Activated CD4-positive, alpha-beta T cell treated with anti-CD3 and anti-CD28 coated beads, Interleukin-2, Interleukin-6, amounts not matched to agents 100 ng/mL and 50 ng/mL, durations not matched to agents 16 hours and 8 hours (primary cell): ENCODE data around the gene RPGR.

ENCODE experiments used
- DNase-seq: peaks from one replicate; pipeline ENCODE4 v3.0.0-alpha.2; 2020

Gene RPGR

DNA sequence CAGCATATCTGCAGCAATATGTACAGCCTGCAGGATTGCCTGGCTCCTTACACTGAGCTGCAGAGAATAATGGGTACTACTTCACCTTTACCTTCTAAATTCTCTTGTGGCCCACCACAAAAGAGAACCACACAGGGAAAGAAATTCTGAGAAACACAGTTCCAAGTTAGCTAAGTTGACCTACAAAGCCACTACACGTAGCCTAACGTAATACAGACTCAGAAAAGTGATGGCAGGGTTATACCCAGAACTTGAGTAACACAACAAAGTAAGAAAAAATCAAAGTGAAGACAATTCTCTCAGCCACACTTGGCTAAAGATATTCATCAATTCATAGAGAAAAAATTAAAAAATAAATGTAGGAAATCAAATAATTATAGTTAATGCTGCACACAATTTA, 80.3 kb downstream of the RPGR start:
- no peak for DNase-seq

DNA sequence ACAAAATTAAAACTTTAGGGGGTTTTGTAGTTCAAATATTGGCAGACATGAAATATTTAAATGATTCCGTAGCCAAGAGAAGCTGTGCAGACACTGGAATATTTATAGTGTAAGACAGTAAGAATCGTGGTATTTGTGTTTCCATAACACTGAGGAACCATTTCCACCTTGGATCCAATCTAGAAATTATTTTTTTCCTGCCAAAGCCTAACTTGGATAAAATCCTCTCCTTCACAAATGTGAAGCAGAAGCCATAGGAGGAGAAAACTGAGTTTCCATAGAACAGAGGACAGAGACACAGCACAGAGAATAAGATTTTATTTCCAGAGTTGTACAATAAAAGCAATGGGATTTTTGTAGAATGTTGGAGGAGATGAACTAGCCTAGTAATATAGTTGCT, 86.8 kb downstream of the RPGR start:
- no peak for DNase-seq

DNA sequence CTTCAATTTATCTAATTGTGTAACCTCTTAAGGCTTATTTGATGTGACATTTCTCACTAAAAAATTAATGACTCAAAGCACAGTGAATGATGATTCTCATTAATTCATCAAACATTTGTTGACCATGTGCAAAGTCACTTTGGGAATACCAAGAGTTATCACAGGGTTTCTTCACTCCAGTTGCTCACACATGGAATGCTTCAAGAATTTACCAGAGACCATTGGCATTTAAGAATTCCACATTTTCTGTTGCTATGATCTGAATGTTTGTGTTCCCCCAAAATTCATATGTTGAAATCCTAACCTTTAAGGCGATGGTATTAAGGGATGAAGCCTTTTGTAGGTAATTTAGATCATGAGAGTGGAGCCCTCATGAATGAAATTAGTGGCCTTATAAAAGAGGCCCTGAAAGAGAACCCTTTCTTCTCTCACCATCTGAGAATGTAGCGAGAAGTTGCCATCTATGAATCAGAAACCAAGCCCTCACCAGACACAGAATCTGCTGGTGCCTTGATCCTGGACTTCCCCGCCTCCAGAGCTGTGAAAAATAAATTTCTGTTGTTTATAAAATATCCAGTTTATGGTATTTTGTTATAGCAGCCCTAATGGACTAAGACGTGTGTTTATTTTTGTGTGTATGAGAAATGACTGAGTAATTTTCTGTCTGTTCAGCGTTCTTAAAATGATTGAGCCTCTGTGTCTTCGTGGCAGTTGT, 90.3 kb downstream of the RPGR start:
- no peak for DNase-seq

DNA sequence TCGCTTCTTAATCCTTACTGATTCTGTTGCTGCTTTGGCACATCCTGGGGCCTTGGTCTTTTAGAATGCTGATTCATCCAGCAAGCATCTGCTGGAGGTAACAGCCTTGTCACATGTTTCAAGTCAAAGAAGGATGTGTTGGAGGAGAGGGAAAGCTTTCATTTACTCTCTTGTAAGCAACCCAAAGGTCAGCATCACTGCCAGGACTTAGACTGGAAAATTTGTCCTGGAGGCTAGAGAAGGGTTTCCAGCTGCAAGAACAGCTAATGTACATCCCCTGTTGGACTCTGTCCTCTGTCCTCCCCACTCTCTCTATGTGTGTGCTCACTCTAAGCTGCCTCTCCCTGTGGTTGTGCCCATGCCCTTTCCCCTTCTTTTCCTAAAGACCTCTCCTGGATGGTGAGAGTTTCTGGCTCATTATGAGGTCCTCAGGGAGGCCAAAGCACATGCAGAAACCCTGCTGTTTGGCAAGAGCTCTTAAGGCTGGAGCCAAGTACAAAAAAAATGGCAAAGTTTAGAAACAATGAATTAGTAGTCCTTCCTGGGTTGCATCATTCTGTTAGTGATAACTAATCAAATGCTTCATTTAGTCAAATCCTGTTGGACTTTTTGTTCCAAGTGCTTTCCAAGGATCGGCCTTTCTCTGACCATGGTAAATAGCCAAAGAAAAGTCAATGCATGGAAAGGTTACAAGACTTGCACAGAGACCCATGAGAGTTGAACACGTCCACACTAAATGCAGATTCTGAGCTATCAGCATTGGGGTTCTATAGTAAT, 93.2 kb downstream of the RPGR start:
- DNase-seq: no peak

DNA sequence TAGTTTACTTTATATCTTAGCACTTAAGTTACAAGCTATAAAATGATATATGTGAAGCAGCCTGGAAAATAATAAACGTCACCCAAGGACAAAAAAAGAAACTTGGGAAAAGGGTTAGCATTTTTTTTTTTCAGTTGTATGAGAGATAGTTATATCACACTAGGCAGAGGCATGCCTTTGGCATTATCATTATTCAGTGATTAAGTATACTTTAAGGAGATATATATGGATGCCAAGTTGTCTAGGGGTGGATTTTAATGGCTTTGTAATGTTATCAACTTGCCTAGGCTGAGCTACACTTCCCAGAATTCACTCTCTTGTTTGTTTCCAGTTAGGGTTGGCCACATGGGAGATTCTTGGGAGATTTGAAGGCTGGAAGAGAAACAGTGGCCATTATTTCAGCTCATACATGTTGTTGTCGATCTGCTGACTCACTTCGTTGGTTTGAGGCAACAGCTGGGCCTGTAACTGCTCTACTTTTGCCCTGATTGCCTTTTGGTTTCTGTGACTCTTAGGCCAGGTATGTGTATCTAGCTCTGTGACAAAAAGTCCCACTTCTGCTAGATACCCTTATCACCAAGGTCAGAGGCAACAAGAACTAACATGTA, 95.1 kb downstream of the RPGR start:
- DNase-seq: no peak

DNA sequence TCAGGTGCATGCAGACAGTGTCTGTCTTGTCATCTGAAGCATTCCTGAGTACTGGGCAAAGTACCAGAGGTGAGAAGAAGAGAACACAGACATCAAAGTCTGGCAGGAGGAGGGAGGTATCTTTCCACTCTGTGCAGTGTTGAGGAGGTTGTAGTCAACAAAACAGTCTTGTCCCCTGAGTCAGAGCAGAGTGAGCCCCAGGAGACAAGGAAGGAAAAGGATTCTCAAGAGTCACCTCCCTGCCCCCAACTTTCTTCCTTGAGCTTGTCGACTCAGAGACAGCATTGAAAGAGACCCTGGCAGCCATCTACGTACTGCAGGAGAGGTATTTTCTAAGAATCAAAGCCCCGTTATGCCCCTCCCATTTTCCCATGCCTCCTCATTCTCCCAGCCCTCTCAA, 102.2 kb downstream of the RPGR start:
- no peak for DNase-seq

DNA sequence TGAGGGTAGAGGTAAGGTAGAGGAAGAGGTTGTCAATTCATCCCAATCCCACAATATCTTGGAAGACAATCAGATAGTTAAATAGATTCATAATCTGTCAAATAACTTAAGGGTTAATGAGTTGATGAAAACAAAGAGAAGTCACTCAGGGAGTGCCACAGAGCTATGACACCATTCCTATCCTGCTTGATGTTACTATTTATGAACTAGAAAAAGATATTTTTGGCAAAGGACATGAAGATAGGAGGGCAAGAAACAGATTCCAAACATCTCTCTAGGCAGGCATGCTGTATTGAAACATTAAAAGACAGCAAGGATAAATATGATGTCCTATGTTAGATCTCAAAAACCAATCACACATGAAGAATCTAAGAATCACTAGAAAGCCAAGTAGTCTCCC, 103.1 kb downstream of the RPGR start:
- DNase-seq: no peak

DNA sequence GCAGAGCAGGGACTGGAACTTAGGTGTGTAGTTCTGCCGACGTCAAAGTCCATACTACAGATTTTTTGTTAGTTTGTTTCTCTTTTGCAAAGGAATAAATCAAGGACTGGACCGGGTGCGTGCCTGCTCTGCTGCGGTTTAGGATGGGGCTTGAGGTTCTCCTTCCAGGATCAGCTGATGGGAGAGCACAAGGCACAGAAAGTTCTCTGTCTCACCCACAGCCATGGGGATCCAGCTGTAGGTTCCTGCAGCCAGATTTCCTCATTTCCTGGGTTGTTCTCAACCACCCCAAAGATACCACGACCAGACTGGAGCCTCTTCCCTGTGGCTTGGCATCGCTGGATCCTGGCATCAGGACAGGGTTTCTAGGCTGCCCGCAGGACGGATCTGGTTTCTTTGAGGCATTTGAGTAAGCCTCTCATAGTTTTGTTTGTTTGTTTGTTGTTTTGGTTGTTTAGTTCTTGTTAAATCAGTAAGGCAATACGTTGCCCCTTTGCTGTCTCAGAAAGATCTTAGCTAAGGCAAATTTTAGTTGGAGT, 105.8 kb downstream of the RPGR start:
- DNase-seq: no peak

DNA sequence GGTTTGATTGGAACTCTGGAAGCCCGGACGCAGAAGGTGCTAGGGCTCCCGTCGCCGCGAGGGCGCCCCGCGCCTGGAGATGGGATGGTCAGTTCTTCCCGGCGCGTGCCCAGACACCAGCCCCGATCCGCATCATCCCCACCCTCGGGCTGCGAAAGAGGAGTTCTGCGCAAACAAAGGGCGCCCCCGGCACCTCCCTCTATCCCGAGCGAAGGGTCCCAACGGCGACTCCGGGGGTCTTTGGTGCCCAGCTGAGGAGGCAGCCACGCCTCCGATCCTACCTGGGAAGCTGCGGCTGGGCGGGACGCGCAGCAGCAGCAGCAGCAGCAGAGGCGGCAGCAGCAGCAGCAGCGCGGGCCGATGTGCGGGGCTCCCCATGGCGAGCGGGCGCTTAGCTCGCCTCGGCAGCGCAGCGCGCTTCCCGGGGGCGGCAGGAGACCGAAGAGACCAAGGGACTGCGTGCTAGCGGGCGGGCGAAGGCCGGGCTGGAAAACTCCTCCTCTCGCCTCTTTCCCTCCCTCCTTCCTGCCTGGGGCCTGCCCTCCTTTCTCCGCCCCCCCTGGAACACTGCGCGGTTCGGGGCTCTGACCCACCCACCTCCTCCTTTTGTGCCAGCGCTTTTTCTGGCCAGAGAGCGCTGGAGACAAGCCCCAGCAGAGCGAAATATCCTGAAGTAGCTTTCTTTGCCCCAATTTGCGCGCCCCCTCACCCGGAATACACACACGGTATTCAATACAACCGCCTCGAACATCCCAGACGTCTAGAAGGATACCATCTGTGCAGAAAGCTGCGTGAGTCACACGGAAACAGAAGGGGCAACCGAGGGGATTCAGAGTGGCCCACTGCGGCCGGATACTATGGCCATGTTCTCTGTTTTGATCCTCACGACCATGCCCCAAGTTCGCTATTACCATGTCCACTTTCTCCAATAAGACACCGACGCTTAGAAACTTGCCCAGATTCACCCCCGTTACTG, 106.6 kb downstream of the RPGR start, which contains the start of gene SRPX:
SRPX (minus strand) TSS at position 457 of the 976 bp plus-strand sequence; CDS start at position 378, 79 bp downstream.
- DNase-seq: no peak

DNA sequence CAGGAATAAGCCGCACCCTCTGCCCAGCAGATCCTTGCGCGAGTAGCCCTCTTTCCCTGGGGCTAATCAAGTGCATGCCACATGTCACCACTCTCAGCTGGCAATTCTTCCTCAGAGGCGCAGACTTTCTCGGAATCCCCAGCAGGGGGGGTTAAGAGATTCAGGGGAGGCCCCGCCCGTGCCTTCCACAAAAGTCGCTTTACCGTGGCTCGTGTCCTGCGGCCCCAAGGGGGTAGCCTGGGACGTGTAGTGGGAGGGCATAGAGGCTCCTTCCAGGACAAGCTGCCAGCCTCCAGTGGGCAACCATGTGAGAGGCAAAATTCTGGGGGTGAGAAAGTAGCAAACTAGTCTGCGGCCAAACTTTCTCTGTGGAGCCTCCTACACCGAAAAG, 107.3 kb downstream of the RPGR start:
- DNase-seq: peak; percentile 43
